ENCODE measurements around the gene WWOX.

DNA sequence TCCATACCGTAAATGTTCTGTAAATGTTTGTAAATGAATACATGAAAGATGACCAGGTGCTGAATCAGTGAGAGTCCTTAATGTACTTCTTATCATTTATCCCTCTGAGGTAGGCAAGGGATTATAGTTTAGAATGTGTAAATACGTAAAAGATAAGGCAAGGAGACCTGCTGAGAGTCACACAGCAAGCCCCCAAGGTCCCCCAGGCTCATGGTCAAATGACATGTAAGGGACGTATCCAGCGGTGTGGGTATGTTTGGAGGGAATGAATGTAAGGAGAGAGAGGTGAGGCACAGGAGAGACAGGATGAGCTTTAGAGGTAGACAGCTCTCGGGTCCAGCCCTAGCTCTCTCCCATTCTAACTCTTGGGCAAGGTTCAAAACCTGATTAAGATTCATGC lies 341.8 kb downstream of the WWOX start:
- TF ChIP-seq EZH2 (IDR thresholded peaks at IDR 0.05) (no peak), POLR2AphosphoS5 (IDR thresholded peaks at IDR 0.05; ENCODE audit: borderline replicate concordance, low read depth, low read length) (no peak)

Data from SK-N-MC (cell line).